HEK293 (cell line): Measurements from ENCODE around the gene BACH1.

ENCODE experiments used
- GFI1B ChIP-seq: fragments of 450-650 bp; formaldehyde crosslinking; IDR thresholded peaks from 2 replicates; pipeline ENCODE4 v1.5.1; 2016; ENCODE audit warnings: missing biosample characterization, missing genetic modification characterization
- SCRT1 ChIP-seq: fragments of 450-650 bp; formaldehyde crosslinking; IDR thresholded peaks from 2 replicates; pipeline ENCODE4 v1.5.1; 2016; ENCODE audit warnings: missing biosample characterization, missing genetic modification characterization, borderline replicate concordance
- SETDB1 ChIP-seq: IDR thresholded peaks from one replicate; pipeline ENCODE4 v1.6.1; 2017; ENCODE audit warnings: mild to moderate bottlenecking, low read length, moderate library complexity, mixed read lengths; ENCODE audit not compliant: insufficient read length
- SP2 ChIP-seq: fragments of 450-650 bp; formaldehyde crosslinking; IDR thresholded peaks from 2 replicates; pipeline ENCODE4 v1.5.1; 2016; ENCODE audit warnings: missing biosample characterization, missing genetic modification characterization
- ZBTB11 ChIP-seq: fragments of 450-650 bp; formaldehyde crosslinking; conservative IDR thresholded peaks from 2 replicates; pipeline ENCODE4 v1.5.1; 2016; ENCODE audit warnings: low read depth, missing biosample characterization, missing genetic modification characterization
- ZBTB17 ChIP-seq: fragments of 450-650 bp; formaldehyde crosslinking; IDR thresholded peaks from 2 replicates; pipeline ENCODE4 v1.5.1; 2016; ENCODE audit warnings: missing biosample characterization, missing genetic modification characterization
- ZBTB20 ChIP-seq: fragments of 450-650 bp; formaldehyde crosslinking; IDR thresholded peaks from 2 replicates; pipeline ENCODE4 v1.5.1; 2016; ENCODE audit warnings: missing biosample characterization, missing genetic modification characterization
- ZBTB6 ChIP-seq: fragments of 450-650 bp; formaldehyde crosslinking; IDR thresholded peaks from 2 replicates; pipeline ENCODE4 v1.5.1; 2017; ENCODE audit warnings: missing biosample characterization, missing genetic modification characterization
- ZFP37 ChIP-seq: fragments of 450-650 bp; formaldehyde crosslinking; IDR thresholded peaks from 2 replicates; pipeline ENCODE4 v1.5.1; 2016; ENCODE audit warnings: missing biosample characterization, missing genetic modification characterization
- ZNF16 ChIP-seq: fragments of 450-650 bp; formaldehyde crosslinking; IDR thresholded peaks from 2 replicates; pipeline ENCODE4 v1.5.1; 2016; ENCODE audit warnings: low read depth, missing biosample characterization, missing genetic modification characterization
- ZNF19 ChIP-seq: fragments of 450-650 bp; formaldehyde crosslinking; IDR thresholded peaks from 2 replicates; pipeline ENCODE4; 2016; ENCODE audit warnings: missing biosample characterization, missing genetic modification characterization, low read depth
- ZNF202 ChIP-seq: fragments of 450-650 bp; formaldehyde crosslinking; IDR thresholded peaks from 2 replicates; pipeline ENCODE4 v1.5.1; 2016; ENCODE audit warnings: missing biosample characterization, missing genetic modification characterization, borderline replicate concordance
- ZNF214 ChIP-seq: fragments of 450-650 bp; formaldehyde crosslinking; IDR thresholded peaks from 2 replicates; pipeline ENCODE4 v1.5.1; 2017; ENCODE audit warnings: missing biosample characterization, mild to moderate bottlenecking, missing genetic modification characterization, borderline replicate concordance
- ZNF23 ChIP-seq: fragments of 450-650 bp; formaldehyde crosslinking; IDR thresholded peaks from 2 replicates; pipeline ENCODE4 v1.5.1; 2016; ENCODE audit warnings: missing biosample characterization, missing genetic modification characterization, borderline replicate concordance
- ZNF37A ChIP-seq: fragments of 450-650 bp; IDR thresholded peaks from 2 replicates; pipeline ENCODE4 v1.5.1; 2018; ENCODE audit warnings: missing biosample characterization, missing genetic modification characterization
- ZNF391 ChIP-seq: fragments of 450-650 bp; formaldehyde crosslinking; IDR thresholded peaks from 2 replicates; pipeline ENCODE4 v1.5.1; 2016; ENCODE audit warnings: low read depth, missing biosample characterization, missing genetic modification characterization, borderline replicate concordance
- ZNF416 ChIP-seq: fragments of 450-650 bp; formaldehyde crosslinking; IDR thresholded peaks from 2 replicates; pipeline ENCODE4 v1.5.1; 2016; ENCODE audit warnings: missing biosample characterization, missing genetic modification characterization
- ZNF513 ChIP-seq: fragments of 450-650 bp; IDR thresholded peaks from 2 replicates; pipeline ENCODE4 v1.5.1; 2018; ENCODE audit warnings: missing biosample characterization, missing genetic modification characterization
- ZNF548 ChIP-seq: fragments of 450-650 bp; formaldehyde crosslinking; IDR thresholded peaks from 2 replicates; pipeline ENCODE4 v1.5.1; 2016; ENCODE audit warnings: missing biosample characterization, missing genetic modification characterization
- ZNF555 ChIP-seq: fragments of 450-650 bp; formaldehyde crosslinking; conservative IDR thresholded peaks from 2 replicates; pipeline ENCODE4 v1.5.1; 2017; ENCODE audit warnings: missing biosample characterization, mild to moderate bottlenecking, missing genetic modification characterization, inconsistent platforms
- ZNF610 ChIP-seq: fragments of 450-650 bp; formaldehyde crosslinking; IDR thresholded peaks from 2 replicates; pipeline ENCODE4 v1.5.1; 2016; ENCODE audit warnings: missing biosample characterization, missing genetic modification characterization, borderline replicate concordance
- ZNF777 ChIP-seq: fragments of 450-650 bp; formaldehyde crosslinking; IDR thresholded peaks from 2 replicates; pipeline ENCODE4 v1.5.1; 2017; ENCODE audit warnings: missing biosample characterization, missing genetic modification characterization, borderline replicate concordance
- ZNF785 ChIP-seq: fragments of 450-650 bp; formaldehyde crosslinking; IDR thresholded peaks from 2 replicates; pipeline ENCODE4 v1.5.1; 2016; ENCODE audit warnings: missing biosample characterization, missing genetic modification characterization
- ZSCAN4 ChIP-seq: fragments of 450-650 bp; formaldehyde crosslinking; IDR thresholded peaks from 2 replicates; pipeline ENCODE4 v1.5.1; 2017; ENCODE audit warnings: missing biosample characterization, missing genetic modification characterization
- TF ChIP-seq, protein P1 (sequence below): fragments of 450-650 bp; formaldehyde crosslinking; IDR thresholded peaks from 2 replicates; pipeline ENCODE4 v1.5.1; 2016; ENCODE audit warnings: missing biosample characterization, missing genetic modification characterization
- TF ChIP-seq, protein P2 (sequence below): fragments of 450-650 bp; formaldehyde crosslinking; IDR thresholded peaks from 2 replicates; pipeline ENCODE4 v1.5.1; 2016; ENCODE audit warnings: missing biosample characterization, missing genetic modification characterization
- TF ChIP-seq, protein P3 (sequence below): fragments of 450-650 bp; formaldehyde crosslinking; IDR thresholded peaks from 2 replicates; pipeline ENCODE4 v1.5.1; 2016; ENCODE audit warnings: missing biosample characterization, missing genetic modification characterization

Gene BACH1

GRCh38 chr21:29299916-29300806, 1.4 kb downstream of the BACH1 start (continued):
- TF ChIP-seq, protein P1, sequence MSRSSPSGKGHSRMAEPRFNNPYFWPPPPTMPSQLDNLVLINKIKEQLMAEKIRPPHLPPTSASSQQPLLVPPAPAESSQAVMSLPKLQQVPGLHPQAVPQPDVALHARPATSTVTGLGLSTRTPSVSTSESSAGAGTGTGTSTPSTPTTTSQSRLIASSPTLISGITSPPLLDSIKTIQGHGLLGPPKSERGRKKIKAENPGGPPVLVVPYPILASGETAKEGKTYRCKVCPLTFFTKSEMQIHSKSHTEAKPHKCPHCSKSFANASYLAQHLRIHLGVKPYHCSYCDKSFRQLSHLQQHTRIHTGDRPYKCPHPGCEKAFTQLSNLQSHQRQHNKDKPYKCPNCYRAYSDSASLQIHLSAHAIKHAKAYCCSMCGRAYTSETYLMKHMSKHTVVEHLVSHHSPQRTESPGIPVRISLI (tag by site-specific recombination), result peak; percentile 79
- TF ChIP-seq ZNF785 (tag by site-specific recombination), result no peak
- TF ChIP-seq ZNF513 (tag by site-specific recombination), result no peak
- TF ChIP-seq, protein P2, sequence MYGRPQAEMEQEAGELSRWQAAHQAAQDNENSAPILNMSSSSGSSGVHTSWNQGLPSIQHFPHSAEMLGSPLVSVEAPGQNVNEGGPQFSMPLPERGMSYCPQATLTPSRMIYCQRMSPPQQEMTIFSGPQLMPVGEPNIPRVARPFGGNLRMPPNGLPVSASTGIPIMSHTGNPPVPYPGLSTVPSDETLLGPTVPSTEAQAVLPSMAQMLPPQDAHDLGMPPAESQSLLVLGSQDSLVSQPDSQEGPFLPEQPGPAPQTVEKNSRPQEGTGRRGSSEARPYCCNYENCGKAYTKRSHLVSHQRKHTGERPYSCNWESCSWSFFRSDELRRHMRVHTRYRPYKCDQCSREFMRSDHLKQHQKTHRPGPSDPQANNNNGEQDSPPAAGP, result peak; percentile 68
- no peak for TF ChIP-seq ZNF777 (tag by site-specific recombination)
- TF ChIP-seq ZBTB6 (tag by site-specific recombination), result peak; percentile 58
- peak; percentile 95 for TF ChIP-seq ZBTB20 (tag by site-specific recombination)
- TF ChIP-seq ZSCAN4 (tag by site-specific recombination), result 0 out of 2 replicates have a peak, but pooled peaks have one; percentile 11
- TF ChIP-seq SETDB1, result no peak
- TF ChIP-seq ZNF16 (tag by site-specific recombination), result no peak
- no peak for TF ChIP-seq ZNF202 (tag by site-specific recombination)
- TF ChIP-seq ZBTB17 (tag by site-specific recombination), result peak; percentile 70
- TF ChIP-seq, protein P3, sequence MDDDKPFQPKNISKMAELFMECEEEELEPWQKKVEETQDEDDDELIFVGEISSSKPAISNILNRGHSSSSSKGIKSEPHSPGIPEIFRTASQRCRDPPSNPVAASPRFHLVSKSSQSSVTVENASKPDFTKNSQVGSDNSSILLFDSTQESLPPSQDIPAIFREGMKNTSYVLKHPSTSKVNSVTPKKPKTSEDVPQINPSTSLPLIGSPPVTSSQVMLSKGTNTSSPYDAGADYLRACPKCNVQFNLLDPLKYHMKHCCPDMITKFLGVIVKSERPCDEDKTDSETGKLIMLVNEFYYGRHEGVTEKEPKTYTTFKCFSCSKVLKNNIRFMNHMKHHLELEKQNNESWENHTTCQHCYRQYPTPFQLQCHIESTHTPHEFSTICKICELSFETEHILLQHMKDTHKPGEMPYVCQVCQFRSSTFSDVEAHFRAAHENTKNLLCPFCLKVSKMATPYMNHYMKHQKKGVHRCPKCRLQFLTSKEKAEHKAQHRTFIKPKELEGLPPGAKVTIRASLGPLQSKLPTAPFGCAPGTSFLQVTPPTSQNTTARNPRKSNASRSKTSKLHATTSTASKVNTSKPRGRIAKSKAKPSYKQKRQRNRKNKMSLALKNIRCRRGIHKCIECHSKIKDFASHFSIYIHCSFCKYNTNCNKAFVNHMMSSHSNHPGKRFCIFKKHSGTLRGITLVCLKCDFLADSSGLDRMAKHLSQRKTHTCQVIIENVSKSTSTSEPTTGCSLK (tag by site-specific recombination), result no peak
- TF ChIP-seq ZNF610, result no peak
- no peak for TF ChIP-seq ZNF19 (tag by site-specific recombination)
- TF ChIP-seq ZFP37 (tag by site-specific recombination), result peak; percentile 84
- no peak for TF ChIP-seq ZNF548 (tag by site-specific recombination)
- peak; percentile 42 for TF ChIP-seq SP2 (tag by site-specific recombination)
- no peak for TF ChIP-seq ZNF37A (tag by site-specific recombination)
- TF ChIP-seq GFI1B (tag by site-specific recombination), result peak; percentile 16; the same call in 1 of the 2 replicates
- TF ChIP-seq ZNF391 (tag by site-specific recombination), result peak; percentile 92; the same call in 1 of the 2 replicates
- no peak for TF ChIP-seq ZNF214 (tag by site-specific recombination)
- TF ChIP-seq ZNF416 (tag by site-specific recombination), result no peak
- TF ChIP-seq ZNF555, result no peak
- TF ChIP-seq ZBTB11 (tag by site-specific recombination), result no peak
- no peak for TF ChIP-seq ZNF23 (tag by site-specific recombination)
- no peak; the same call in 1 of the 2 replicates for TF ChIP-seq SCRT1 (tag by site-specific recombination)
